Activated CD4-positive, alpha-beta T cell treated with anti-CD3 and anti-CD28 coated beads, Interleukin-2, amount 50 U/mL, for 48 hours (primary cell): ENCODE measurements around the gene CCDC201.
"Not testable (repeated sequence)": the region's sequence is repeated elsewhere in the genome, so short reads cannot be mapped to it uniquely, and the experiment has no call there.

Experiments
- DNase-seq, 2 experiments: peaks; one replicate each; pipeline ENCODE4 v3.0.0-alpha.2; 2020

CCDC201 gene

GRCh38 chr7:45813771-45814170 lies 59.1 kb downstream of the CCDC201 start:
- not testable (repeated sequence) for DNase-seq

GRCh38 chr7:45812946-45813345 lies 59.9 kb downstream of the CCDC201 start:
- no peak for DNase-seq

GRCh38 chr7:45811652-45812234 lies 61.1 kb downstream of the CCDC201 start:
- DNase-seq: not testable (repeated sequence)

- DNase-seq: not testable (repeated sequence)
Measured at GRCh38 chr7:45810451-45811005, 62.4 kb downstream of the CCDC201 start.
